Smooth muscle cell (in vitro differentiated cells): ENCODE measurements around the gene FPR1. TPM values are rescaled to one million over a fixed set of nuclear protein-coding genes. Genes with fewer than 3 reads are reported as not detected.

ENCODE experiments used
- DNase-seq: peaks from one replicate; lab custom pipeline; 2025; ENCODE audit not compliant: unreplicated experiment; lab: John Stamatoyannopoulos, UW
- H2AFZ ChIP-seq: fragments of 200-600 bp; sonication (generic); 2 replicates; pipeline ENCODE4 v1.6.0; 2016; ENCODE audit warnings: antibody characterized with exemption, low read depth, mild to moderate bottlenecking
- H3F3A ChIP-seq: fragments of 200-600 bp; sonication (generic); 2 replicates; pipeline ENCODE4 v1.6.0; 2017; ENCODE audit warnings: antibody characterized with exemption, low read depth
- H3K27ac ChIP-seq: fragments of 200-600 bp; sonication (generic); 2 replicates; pipeline ENCODE4 v1.5.1; 2016; ENCODE audit warnings: low read depth, mild to moderate bottlenecking
- H3K27me3 ChIP-seq: fragments of 200-600 bp; sonication (generic); 2 replicates; pipeline ENCODE4 v1.6.1; 2016; ENCODE audit warnings: low read depth, mild to moderate bottlenecking
- H3K36me3 ChIP-seq: fragments of 200-600 bp; sonication (generic); 2 replicates; pipeline ENCODE4 v1.5.1; 2016; ENCODE audit warnings: low read depth
- H3K4me1 ChIP-seq: fragments of 200-600 bp; sonication (generic); 2 replicates; pipeline ENCODE4 v1.5.1; 2016; ENCODE audit warnings: low read depth
- H3K4me2 ChIP-seq: fragments of 200-600 bp; sonication (generic); 2 replicates; pipeline ENCODE4 v1.6.0; 2016; ENCODE audit warnings: mild to moderate bottlenecking
- H3K4me3 ChIP-seq: fragments of 200-600 bp; sonication (generic); 2 replicates; pipeline ENCODE4 v1.5.1; 2016; ENCODE audit warnings: mild to moderate bottlenecking
- H3K79me2 ChIP-seq: fragments of 200-600 bp; sonication (generic); 2 replicates; pipeline ENCODE4 v1.6.0; 2016; ENCODE audit warnings: low read depth, mild to moderate bottlenecking
- H3K9ac ChIP-seq: fragments of 200-600 bp; sonication (generic); 2 replicates; pipeline ENCODE4 v1.6.0; 2016; ENCODE audit warnings: low read depth
- H3K9me3 ChIP-seq: fragments of 200-600 bp; sonication (generic); replicated peaks from 2 replicates; pipeline ENCODE4 v1.5.1; 2016; ENCODE audit warnings: low read depth
- H4K20me1 ChIP-seq: fragments of 200-600 bp; sonication (generic); 2 replicates; pipeline ENCODE4 v1.6.0; 2016; ENCODE audit warnings: low read depth
- WGBS: methylation state at CpG from one replicate; pipeline ENCODE4 v1.1.7; 2016; ENCODE audit warnings: low lambda C conversion rate; 5-methylcytosine and 5-hydroxymethylcytosine counted together
- polyA plus RNA-seq: library from polyadenylated mRNA; unstranded; fragments of >200 nt; fragmentation: Nextera tagmentation; extraction: Ambion mirVana; gene quantifications from 2 replicates; pipeline ENCODE4 v1.2.1, GENCODE V29; 2016
- total RNA-seq: library from RNA; depleted of rRNA; stranded (reverse); fragments of >200 nt; gene quantifications from 2 replicates; pipeline ENCODE4 v1.2.3, GENCODE V29; 2014
- TF ChIP-seq, protein P1 (sequence below): fragments of 200-600 bp; sonication (generic); IDR thresholded peaks from 2 replicates; pipeline ENCODE4 v1.5.1; 2017; ENCODE audit warnings: borderline replicate concordance, mild to moderate bottlenecking, antibody characterized with exemption; ENCODE audit not compliant: insufficient read depth, poor library complexity, severe bottlenecking

FPR1 gene
- total and polyA plus RNA-seq, 2 experiments from 2014 or later, result not detected

DNA sequence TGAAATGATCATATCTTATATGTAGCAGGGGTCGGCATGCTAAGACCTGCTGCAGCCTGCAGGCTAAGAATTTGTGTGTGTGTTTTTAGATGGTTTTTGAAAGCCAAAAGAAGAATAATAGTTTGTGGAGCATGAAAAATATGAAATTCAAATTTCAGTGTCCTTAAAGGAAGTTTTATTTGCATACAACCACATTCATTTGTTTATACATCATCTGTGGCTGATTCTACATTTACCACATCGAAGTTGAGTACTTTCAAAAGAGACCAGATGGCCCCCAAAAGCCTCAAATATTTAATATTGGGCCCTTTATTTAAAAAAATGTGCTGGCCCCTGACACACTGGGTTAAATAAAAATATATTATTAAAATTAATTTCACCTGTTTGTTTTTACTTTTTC lies 29.2 kb downstream of the FPR1 start:
- H3K27me3 ChIP-seq, result peaks cover 61% of the 10 kb centered on the region
- H3K27ac ChIP-seq, result no peak overlapping the region
- TF ChIP-seq, protein P1, sequence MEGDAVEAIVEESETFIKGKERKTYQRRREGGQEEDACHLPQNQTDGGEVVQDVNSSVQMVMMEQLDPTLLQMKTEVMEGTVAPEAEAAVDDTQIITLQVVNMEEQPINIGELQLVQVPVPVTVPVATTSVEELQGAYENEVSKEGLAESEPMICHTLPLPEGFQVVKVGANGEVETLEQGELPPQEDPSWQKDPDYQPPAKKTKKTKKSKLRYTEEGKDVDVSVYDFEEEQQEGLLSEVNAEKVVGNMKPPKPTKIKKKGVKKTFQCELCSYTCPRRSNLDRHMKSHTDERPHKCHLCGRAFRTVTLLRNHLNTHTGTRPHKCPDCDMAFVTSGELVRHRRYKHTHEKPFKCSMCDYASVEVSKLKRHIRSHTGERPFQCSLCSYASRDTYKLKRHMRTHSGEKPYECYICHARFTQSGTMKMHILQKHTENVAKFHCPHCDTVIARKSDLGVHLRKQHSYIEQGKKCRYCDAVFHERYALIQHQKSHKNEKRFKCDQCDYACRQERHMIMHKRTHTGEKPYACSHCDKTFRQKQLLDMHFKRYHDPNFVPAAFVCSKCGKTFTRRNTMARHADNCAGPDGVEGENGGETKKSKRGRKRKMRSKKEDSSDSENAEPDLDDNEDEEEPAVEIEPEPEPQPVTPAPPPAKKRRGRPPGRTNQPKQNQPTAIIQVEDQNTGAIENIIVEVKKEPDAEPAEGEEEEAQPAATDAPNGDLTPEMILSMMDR, result no peak
- no peaks in the 10 kb centered on the region for H3K36me3 ChIP-seq
- H3K79me2 ChIP-seq, result no peaks in the 10 kb centered on the region
- no peaks in the 10 kb centered on the region for H4K20me1 ChIP-seq
- WGBS, result 79% methylated on average over 2 of the region's 2 CpGs
- H3K9ac ChIP-seq, result no peak overlapping the region
- H2AFZ ChIP-seq, result no peak overlapping the region
- no peaks in the 10 kb centered on the region for H3F3A ChIP-seq
- no peak overlapping the region for H3K4me2 ChIP-seq
- no peaks in the 10 kb centered on the region for H3K4me1 ChIP-seq
- H3K9me3 ChIP-seq, result no peaks in the 10 kb centered on the region
- no peak for DNase-seq
- no peak overlapping the region for H3K4me3 ChIP-seq

DNA sequence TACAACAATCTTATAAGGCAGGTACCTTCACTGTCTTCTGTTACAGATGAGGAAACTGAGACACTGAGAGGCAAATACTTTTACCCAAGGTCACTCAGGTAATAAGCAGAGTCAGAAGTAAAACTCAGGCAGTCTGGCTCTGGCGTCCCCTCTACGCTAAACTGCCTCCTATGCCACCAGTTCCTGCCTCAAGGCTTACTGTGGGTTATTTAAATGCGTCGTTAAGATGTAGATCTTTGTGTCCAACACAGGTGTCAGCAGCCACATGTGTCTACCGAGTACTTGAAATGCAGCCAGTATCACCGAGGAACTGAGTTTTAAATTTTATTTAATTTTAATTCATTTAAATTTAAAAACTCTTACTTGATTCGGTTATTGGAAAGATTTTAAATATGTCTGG lies 29.8 kb downstream of the FPR1 start:
- 81% methylated on average over 7 of the region's 7 CpGs for WGBS
- Histone ChIP-seq H3K9ac (no peak overlapping the region), H3K9me3 (no peaks in the 10 kb centered on the region), H3K27ac (no peak overlapping the region), H3K36me3 (no peaks in the 10 kb centered on the region), H3F3A (no peaks in the 10 kb centered on the region), H3K79me2 (no peaks in the 10 kb centered on the region), H3K4me1 (no peaks in the 10 kb centered on the region), H3K4me3 (no peak overlapping the region), H3K27me3 (peaks cover 67% of the 10 kb centered on the region), H3K4me2 (no peak overlapping the region), H4K20me1 (no peaks in the 10 kb centered on the region), H2AFZ (no peak overlapping the region)
- TF ChIP-seq, protein P1, result no peak
- DNase-seq, result no peak

DNA sequence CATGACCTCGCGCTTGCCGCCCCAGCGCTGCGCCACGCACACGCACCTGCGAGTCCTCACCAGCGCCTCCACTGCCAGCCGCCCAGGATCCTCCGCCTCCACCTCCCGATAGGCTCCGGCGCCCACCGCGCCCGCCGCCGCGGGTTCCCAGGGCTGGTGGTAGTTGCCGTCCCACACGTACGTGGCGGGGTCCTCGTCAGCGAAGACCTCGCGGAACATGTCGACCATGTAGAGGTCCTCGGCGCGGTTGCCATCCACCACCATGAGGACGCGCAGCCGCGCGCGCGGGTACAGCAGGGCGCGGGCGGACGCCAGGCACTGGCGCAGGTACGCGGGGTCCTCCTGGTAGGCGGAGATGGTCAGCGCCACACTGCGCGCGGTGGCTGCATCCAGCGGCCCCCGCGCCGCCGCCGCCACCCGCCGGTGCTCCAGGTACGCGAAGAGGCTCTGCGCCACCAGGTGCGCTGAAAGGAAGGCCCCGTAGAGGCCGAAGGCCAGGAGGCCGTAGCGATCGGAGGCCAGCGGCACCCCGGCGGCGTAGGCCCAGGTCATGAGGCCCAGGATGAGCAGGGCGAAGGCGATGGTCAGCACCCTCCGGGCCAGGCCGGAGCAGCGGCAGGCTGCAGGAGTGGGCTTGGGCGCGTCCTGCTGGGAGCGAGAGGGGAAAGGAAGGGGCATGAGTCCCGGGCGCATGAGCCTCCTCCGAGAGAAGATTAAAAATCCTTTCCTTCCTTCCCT lies 32.3 kb downstream of the FPR1 start:
- Histone ChIP-seq H3K4me2 (peak overlapping the region; percentile 48), H3K27me3 (peaks cover 70% of the 10 kb centered on the region), H3K4me3 (no peak overlapping the region), H3K9ac (no peak overlapping the region), H3K4me1 (no peaks in the 10 kb centered on the region), H3F3A (no peaks in the 10 kb centered on the region), H3K36me3 (no peaks in the 10 kb centered on the region), H2AFZ (no peak overlapping the region), H3K9me3 (no peaks in the 10 kb centered on the region), H3K27ac (no peak overlapping the region), H3K79me2 (no peaks in the 10 kb centered on the region), H4K20me1 (no peaks in the 10 kb centered on the region)
- TF ChIP-seq, protein P1, result no peak
- DNase-seq, result no peak
- 6% methylated on average over 65 of the region's 83 CpGs for WGBS

DNA sequence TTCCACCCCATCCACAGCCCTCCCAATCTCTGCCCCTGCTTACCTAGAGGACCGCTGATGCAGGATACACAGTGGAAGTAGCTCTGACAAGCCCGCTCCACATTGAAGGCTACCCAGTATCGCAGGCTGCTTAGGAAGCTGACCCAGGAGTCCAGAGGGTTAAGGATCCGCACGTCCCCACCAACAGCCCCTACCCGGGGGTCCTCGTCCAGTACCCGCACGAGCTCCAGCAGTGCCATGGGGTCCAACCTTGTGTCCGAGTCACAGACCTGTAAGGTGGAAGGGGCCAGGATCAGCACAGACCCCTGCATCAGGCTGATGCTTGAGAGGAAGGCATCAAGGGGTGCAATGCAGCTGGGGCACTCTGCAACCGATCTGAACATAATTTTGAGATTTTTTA lies 34.8 kb downstream of the FPR1 start:
- TF ChIP-seq, protein P1, result no peak
- Histone ChIP-seq H2AFZ (no peak overlapping the region), H3K27ac (no peak overlapping the region), H3K4me1 (no peaks in the 10 kb centered on the region), H3K36me3 (no peaks in the 10 kb centered on the region), H3K79me2 (no peaks in the 10 kb centered on the region), H3K27me3 (peaks cover 57% of the 10 kb centered on the region), H4K20me1 (no peaks in the 10 kb centered on the region), H3K4me3 (no peak overlapping the region), H3K9ac (no peak overlapping the region), H3K4me2 (no peak overlapping the region), H3F3A (peaks cover 5% of the 10 kb centered on the region), H3K9me3 (no peaks in the 10 kb centered on the region)
- 91% methylated on average over 11 of the region's 11 CpGs for WGBS
- DNase-seq, result no peak
